ENCODE results near the gene WRNIP1.

DNA sequence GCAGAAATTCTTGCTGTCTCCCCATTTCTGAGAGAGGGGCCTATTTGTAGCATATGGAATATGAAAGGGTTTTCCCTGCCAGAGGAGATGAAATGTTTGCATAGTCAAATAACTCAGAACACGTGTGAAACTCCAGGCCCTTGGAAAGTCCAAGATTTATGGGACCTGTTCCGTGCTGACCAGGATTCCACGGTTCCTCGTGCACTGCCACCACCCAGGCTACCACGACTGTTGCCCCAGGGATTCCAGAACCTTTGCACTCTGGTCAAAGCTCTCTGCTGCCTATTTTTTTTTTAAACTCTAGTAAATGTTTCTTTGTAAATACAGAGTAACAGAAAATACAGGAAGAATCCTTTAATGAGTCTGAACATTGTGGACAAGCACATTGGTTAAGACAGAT is 49.5 kb upstream of the WRNIP1 start:
- TF ChIP-seq, protein P1, sequence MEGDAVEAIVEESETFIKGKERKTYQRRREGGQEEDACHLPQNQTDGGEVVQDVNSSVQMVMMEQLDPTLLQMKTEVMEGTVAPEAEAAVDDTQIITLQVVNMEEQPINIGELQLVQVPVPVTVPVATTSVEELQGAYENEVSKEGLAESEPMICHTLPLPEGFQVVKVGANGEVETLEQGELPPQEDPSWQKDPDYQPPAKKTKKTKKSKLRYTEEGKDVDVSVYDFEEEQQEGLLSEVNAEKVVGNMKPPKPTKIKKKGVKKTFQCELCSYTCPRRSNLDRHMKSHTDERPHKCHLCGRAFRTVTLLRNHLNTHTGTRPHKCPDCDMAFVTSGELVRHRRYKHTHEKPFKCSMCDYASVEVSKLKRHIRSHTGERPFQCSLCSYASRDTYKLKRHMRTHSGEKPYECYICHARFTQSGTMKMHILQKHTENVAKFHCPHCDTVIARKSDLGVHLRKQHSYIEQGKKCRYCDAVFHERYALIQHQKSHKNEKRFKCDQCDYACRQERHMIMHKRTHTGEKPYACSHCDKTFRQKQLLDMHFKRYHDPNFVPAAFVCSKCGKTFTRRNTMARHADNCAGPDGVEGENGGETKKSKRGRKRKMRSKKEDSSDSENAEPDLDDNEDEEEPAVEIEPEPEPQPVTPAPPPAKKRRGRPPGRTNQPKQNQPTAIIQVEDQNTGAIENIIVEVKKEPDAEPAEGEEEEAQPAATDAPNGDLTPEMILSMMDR (IDR thresholded peaks at IDR 0.05), result no peak
- no peak for TF ChIP-seq POLR2A (IDR thresholded peaks at IDR 0.05)

Measured in uterus (tissue), 2 donors.